ENCODE data around the gene SPX.

DNA sequence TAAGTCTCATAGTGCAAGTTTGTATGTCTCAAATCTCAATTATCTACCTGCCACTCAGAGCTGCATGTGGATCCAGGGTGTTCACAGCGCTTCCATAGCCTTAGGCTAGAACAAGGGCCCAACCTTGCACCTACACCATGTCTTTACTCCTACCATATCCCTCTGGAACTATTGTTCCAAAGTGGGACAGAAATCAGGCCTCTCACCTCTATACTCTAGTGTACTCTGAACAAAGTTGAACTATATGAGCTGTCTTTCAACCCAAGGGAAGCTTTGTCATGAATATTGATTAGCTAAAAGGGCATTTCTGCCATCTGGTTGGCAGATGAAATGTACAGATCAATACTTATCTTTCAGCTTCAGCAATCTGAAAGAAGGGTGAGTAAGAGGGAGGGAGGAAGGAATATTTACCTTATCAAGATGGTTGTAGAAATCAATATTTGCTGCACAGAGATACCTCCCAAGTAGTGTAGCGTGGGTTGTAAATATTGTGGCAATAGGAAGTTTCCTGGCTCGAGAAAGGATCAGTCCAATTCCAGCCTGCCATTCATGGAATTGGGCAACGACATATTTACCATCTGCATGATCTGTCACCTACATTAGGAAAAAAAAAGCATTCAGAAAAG is 47.8 kb downstream of the SPX start:
- TF ChIP-seq, protein P1, sequence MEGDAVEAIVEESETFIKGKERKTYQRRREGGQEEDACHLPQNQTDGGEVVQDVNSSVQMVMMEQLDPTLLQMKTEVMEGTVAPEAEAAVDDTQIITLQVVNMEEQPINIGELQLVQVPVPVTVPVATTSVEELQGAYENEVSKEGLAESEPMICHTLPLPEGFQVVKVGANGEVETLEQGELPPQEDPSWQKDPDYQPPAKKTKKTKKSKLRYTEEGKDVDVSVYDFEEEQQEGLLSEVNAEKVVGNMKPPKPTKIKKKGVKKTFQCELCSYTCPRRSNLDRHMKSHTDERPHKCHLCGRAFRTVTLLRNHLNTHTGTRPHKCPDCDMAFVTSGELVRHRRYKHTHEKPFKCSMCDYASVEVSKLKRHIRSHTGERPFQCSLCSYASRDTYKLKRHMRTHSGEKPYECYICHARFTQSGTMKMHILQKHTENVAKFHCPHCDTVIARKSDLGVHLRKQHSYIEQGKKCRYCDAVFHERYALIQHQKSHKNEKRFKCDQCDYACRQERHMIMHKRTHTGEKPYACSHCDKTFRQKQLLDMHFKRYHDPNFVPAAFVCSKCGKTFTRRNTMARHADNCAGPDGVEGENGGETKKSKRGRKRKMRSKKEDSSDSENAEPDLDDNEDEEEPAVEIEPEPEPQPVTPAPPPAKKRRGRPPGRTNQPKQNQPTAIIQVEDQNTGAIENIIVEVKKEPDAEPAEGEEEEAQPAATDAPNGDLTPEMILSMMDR (IDR thresholded peaks at IDR 0.05): no peak
- TF ChIP-seq POLR2A (IDR thresholded peaks at IDR 0.05): no peak

Measured in suprapubic skin (tissue), 3 donors.